ENCODE measurements around the gene HSH2D.
"Not testable (repeated sequence)": the region's sequence is repeated elsewhere in the genome, so short reads cannot be mapped to it uniquely, and the experiment has no call there.

HSH2D gene

DNA sequence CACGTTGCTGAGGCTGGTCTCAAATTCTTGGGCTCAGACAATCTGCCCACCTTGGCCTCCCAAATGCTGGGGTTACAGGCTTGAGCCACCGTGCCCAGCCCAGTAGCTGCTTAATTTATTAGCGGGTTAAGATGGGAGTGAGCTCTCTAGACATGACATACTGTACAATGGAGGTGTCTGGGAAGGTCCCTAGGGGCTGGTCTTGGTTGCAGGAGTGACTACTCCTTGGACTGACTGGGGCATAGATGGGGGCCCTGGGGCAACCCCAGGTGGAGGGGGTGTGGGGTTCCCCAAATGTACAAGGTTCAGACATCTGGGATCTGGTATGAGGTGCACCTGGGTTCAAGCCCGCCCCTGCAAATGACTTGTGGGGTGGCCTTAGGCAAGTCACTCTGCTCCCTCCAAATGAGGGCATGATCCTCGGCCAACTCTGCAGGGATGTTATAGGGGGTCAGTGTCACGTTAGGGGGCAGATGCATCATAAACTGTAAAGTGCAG, 17.0 kb downstream of the HSH2D start:
- Histone ChIP-seq H3K9ac (ENCODE audit: low read length) (no peak overlapping the region), H3K27me3 (ENCODE audit: control insufficient read depth in 1 of 2, insufficient read depth in 2 of 2, low read length in 2 of 2) (no peaks in the 10 kb centered on the region), H3K36me3 (ENCODE audit: insufficient read depth, low read length) (no peaks in the 10 kb centered on the region), H3K9me3 (ENCODE audit: low read length) (no peaks in the 10 kb centered on the region), H3K27ac (ENCODE audit: low read depth, low read length) (no peak overlapping the region), H3K4me1 (ENCODE audit: insufficient read depth, low read length) (no peaks in the 10 kb centered on the region), H3K4me3 (ENCODE audit: low read depth in 1 of 2, low read length in 2 of 2) (no peak overlapping the region)

DNA sequence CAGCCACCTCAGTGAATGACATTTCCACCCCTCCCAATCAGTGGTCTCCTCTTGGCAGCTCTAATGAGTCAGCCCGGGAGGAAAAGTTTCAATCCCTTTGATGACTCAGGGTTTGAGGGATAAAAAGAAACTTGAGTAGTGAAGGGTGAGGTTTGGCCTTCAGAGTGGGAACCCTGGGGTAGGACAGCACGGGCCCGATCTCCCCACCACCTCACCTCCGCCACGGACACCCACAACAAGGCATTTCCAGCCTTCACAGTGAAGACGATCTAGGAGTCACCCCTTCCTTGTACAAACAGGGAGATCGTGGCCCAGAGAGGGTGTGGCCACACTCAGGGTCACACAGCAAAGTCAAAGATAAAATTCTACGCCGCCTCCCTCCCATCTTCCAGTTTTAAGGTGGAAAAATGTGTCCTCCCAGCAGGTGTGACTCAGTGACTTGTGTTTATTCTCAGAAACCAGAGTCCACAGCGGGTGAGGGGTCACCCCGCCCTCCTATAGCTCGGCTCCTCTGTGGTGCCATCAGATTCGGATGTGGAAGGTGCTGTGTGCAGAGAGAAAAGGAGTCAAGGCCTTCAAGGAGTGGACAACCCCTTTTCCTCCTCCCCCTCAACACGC, 17.6 kb downstream of the HSH2D start:
- H3K36me3 ChIP-seq (ENCODE audit: insufficient read depth, low read length): no peaks in the 10 kb centered on the region
- no peaks in the 10 kb centered on the region for H3K27me3 ChIP-seq (ENCODE audit: control insufficient read depth in 1 of 2, insufficient read depth in 2 of 2, low read length in 2 of 2)
- no peaks in the 10 kb centered on the region for H3K9me3 ChIP-seq (ENCODE audit: low read length)
- no peak overlapping the region for H3K4me3 ChIP-seq (ENCODE audit: low read depth in 1 of 2, low read length in 2 of 2)
- H3K9ac ChIP-seq (ENCODE audit: low read length): no peak overlapping the region
- no peak overlapping the region for H3K27ac ChIP-seq (ENCODE audit: low read depth, low read length)
- H3K4me1 ChIP-seq (ENCODE audit: insufficient read depth, low read length): no peaks in the 10 kb centered on the region

DNA sequence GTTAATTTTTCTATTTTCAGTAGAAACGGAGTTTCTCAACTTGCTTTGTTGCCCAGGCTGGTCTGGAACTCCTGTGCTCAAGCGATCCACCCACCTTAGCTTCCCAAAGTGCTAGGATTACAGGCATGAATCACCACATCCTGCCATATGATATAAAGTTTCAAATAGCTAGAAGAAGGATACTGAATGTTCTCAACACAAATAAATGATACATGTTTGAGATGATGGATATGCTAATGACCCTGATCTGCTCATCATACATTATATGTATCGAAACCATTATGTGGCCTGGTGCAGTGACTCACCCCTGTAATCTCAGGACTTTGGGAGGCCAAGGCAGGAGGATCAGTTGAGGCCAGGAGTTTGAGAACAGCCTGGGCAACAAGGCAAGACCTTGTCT, 18.4 kb downstream of the HSH2D start:
- H3K9ac ChIP-seq (ENCODE audit: low read length): no peak overlapping the region
- H3K36me3 ChIP-seq (ENCODE audit: insufficient read depth, low read length): no peaks in the 10 kb centered on the region

DNA sequence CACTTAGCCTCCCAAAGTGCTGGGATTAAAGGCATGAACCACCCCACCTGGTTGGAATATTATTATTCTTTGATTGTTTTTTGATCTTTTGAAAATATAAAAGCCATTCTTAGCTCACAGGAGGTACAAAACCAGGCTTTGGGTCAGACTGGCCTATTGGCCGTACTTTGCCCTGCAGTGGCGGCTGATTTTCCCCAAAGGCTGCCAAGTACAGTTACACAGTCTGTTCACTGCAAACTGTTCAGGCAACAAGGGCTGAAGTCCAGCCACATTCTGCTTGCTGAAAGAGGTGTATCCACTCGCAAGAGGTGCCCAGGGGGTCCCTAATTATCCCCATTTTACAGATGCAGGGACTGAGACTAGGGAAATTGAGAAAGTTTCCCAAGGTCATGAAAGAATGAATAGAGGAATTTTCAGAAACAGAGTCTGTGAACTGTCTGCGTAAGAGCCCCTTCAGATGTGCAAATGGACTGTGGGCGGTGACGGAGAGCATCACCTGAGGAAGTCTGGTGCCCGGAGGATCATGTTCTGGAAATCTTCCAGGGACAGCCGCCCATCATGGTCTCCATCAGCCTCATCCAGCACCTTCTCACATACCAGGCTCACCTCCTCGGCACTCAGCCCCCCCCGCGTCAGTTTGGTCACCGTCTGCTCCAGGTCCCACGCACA, 20.9 kb downstream of the HSH2D start:
- H3K27ac ChIP-seq (ENCODE audit: low read depth, low read length): no peak overlapping the region
- no peaks in the 10 kb centered on the region for H3K27me3 ChIP-seq (ENCODE audit: control insufficient read depth in 1 of 2, insufficient read depth in 2 of 2, low read length in 2 of 2)
- H3K4me1 ChIP-seq (ENCODE audit: insufficient read depth, low read length): no peaks in the 10 kb centered on the region
- no peaks in the 10 kb centered on the region for H3K36me3 ChIP-seq (ENCODE audit: insufficient read depth, low read length)
- no peak overlapping the region for H3K9ac ChIP-seq (ENCODE audit: low read length)
- no peaks in the 10 kb centered on the region for H3K9me3 ChIP-seq (ENCODE audit: low read length)
- H3K4me3 ChIP-seq (ENCODE audit: low read depth in 1 of 2, low read length in 2 of 2): no peak overlapping the region

More for the DNA sequence above, 18.4 kb downstream of the HSH2D start:
- no peaks in the 10 kb centered on the region for H3K27me3 ChIP-seq (ENCODE audit: control insufficient read depth in 1 of 2, insufficient read depth in 2 of 2, low read length in 2 of 2)
- no peak overlapping the region for H3K4me3 ChIP-seq (ENCODE audit: low read depth in 1 of 2, low read length in 2 of 2)
- no peaks in the 10 kb centered on the region for H3K4me1 ChIP-seq (ENCODE audit: insufficient read depth, low read length)
- no peaks in the 10 kb centered on the region for H3K9me3 ChIP-seq (ENCODE audit: low read length)
- H3K27ac ChIP-seq (ENCODE audit: low read depth, low read length): no peak overlapping the region

DNA sequence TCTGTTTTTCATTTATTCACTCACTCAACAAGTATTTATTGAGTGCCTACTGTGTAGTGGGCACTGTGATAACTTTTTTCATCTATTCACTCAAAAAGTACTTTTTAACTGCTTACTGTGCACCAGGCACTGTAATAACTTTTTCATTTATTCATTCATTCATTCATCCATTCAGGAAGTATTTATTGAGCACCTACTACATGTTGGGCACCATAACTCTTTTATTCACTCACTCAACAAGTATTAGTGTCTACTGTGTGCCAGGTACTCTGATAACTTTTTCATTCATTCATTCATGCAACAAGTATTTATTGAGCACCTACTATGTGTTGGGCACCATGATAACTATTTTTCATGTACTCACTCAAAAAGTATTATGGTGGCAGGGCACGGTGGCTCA, 22.9 kb downstream of the HSH2D start:
- H3K27me3 ChIP-seq (ENCODE audit: control insufficient read depth in 1 of 2, insufficient read depth in 2 of 2, low read length in 2 of 2): no peaks in the 10 kb centered on the region

DNA sequence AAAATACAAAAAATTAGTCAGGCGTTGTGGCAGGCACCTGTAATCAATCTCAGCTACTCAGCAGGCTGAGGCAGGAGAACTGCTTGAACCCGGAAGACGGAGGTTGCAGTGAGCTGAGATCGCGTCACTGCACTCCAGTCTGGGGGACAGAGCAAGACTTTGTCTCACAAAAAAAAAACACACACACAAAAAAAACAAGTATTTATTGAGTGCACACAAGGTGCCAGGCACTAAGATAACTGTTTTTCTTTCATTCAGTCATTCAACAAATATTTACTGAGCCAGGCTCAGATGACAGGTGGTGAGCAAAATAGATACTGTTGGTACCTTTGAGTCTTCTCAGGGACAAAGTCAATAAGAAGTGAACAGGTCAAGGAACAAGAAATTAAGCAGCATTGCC, 23.6 kb downstream of the HSH2D start:
- H3K4me3 ChIP-seq (ENCODE audit: low read depth in 1 of 2, low read length in 2 of 2): no peak overlapping the region
- H3K9ac ChIP-seq (ENCODE audit: low read length): no peak overlapping the region
- H3K27ac ChIP-seq (ENCODE audit: low read depth, low read length): no peak overlapping the region
- no peaks in the 10 kb centered on the region for H3K4me1 ChIP-seq (ENCODE audit: insufficient read depth, low read length)
- H3K9me3 ChIP-seq (ENCODE audit: low read length): no peaks in the 10 kb centered on the region
- H3K27me3 ChIP-seq (ENCODE audit: control insufficient read depth in 1 of 2, insufficient read depth in 2 of 2, low read length in 2 of 2): no peaks in the 10 kb centered on the region
- H3K36me3 ChIP-seq (ENCODE audit: insufficient read depth, low read length): no peaks in the 10 kb centered on the region

More for the DNA sequence above, 22.9 kb downstream of the HSH2D start:
- Histone ChIP-seq H3K9me3 (ENCODE audit: low read length) (no peaks in the 10 kb centered on the region), H3K36me3 (ENCODE audit: insufficient read depth, low read length) (no peaks in the 10 kb centered on the region), H3K4me3 (ENCODE audit: low read depth in 1 of 2, low read length in 2 of 2) (no peak overlapping the region), H3K4me1 (ENCODE audit: insufficient read depth, low read length) (no peaks in the 10 kb centered on the region), H3K27ac (ENCODE audit: low read depth, low read length) (no peak overlapping the region), H3K9ac (ENCODE audit: low read length) (no peak overlapping the region)

DNA sequence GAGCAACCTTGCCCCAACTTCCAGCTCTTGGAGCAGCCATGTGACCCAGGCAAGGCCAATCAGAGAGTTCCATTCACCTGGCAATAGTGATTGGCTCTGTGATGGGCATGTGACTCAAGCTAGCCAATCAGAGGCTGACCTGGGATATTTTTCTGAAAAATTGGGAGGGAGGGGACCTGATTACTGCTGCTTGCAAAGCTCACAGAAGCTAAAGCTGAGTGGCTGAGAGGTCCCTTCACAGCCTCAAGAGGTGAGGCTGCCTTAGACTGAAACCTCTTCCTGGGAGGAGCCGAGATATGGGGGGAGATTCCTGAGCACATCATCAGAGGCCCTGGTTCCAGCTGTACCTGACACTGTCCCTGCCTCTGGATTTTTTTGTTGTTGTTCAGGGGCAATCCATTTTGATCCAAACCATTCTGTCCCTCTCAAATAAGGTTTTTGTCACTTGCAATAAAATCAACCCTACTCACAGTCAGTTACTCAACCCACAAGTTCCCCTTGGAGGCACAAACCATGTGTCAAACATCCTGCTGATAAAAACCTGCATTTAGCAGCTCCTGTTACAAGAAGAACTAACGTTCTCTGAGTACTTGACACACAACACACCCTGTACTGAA, 25.1 kb downstream of the HSH2D start:
- no peak overlapping the region for H3K4me3 ChIP-seq (ENCODE audit: low read depth in 1 of 2, low read length in 2 of 2)
- no peak overlapping the region for H3K9ac ChIP-seq (ENCODE audit: low read length)
- H3K27ac ChIP-seq (ENCODE audit: low read depth, low read length): no peak overlapping the region
- no peaks in the 10 kb centered on the region for H3K27me3 ChIP-seq (ENCODE audit: control insufficient read depth in 1 of 2, insufficient read depth in 2 of 2, low read length in 2 of 2)
- H3K4me1 ChIP-seq (ENCODE audit: insufficient read depth, low read length): no peaks in the 10 kb centered on the region
- H3K9me3 ChIP-seq (ENCODE audit: low read length): no peaks in the 10 kb centered on the region
- H3K36me3 ChIP-seq (ENCODE audit: insufficient read depth, low read length): no peaks in the 10 kb centered on the region

DNA sequence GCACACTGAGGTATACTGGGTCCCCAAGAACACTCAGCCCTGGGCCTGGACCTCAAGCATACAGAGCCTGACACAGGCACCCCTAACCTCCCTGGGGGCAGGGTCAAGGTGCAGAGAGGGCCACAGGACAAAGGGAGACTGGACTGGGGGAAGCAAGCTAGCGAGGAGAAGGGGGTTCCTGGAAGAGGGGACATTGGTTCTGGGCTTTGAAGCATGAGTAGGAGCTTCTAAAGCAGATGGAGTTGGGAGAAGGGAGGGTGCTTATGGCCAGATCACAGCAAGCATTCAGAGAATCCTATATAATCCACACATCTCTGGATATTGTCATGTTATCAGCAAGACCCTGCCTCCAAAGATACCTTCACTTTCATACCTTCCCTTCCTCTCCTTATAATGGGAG, 26.6 kb downstream of the HSH2D start:
- no peaks in the 10 kb centered on the region for H3K9me3 ChIP-seq (ENCODE audit: low read length)
- no peak overlapping the region for H3K27ac ChIP-seq (ENCODE audit: low read depth, low read length)
- H3K27me3 ChIP-seq (ENCODE audit: control insufficient read depth in 1 of 2, insufficient read depth in 2 of 2, low read length in 2 of 2): no peaks in the 10 kb centered on the region
- H3K4me1 ChIP-seq (ENCODE audit: insufficient read depth, low read length): no peaks in the 10 kb centered on the region
- no peaks in the 10 kb centered on the region for H3K36me3 ChIP-seq (ENCODE audit: insufficient read depth, low read length)
- no peak overlapping the region for H3K4me3 ChIP-seq (ENCODE audit: low read depth in 1 of 2, low read length in 2 of 2)
- H3K9ac ChIP-seq (ENCODE audit: low read length): no peak overlapping the region

DNA sequence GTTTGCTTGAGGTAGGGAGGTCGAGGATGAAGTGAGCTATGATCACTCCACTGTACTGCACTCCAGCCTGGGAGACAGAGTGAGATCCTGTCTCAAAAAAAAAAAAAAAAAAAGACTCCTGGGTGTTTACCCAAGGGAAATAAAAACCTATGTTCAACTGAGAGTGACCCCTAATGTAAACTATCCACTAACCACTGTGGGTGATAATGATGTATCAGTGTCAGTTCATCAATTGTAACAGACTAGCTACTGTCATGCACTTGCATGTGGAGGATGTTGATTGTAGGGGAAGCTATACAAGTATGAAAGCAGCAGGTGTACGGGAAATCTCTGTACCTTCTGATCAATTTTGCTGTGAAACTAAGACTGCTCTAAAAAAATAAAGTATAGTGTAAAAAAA, 32.5 kb downstream of the HSH2D start:
- Histone ChIP-seq H3K27ac (ENCODE audit: low read depth, low read length) (no peak overlapping the region), H3K9ac (ENCODE audit: low read length) (no peak overlapping the region), H3K27me3 (ENCODE audit: control insufficient read depth in 1 of 2, insufficient read depth in 2 of 2, low read length in 2 of 2) (no peaks in the 10 kb centered on the region), H3K4me1 (ENCODE audit: insufficient read depth, low read length) (no peaks in the 10 kb centered on the region), H3K9me3 (ENCODE audit: low read length) (no peaks in the 10 kb centered on the region), H3K36me3 (ENCODE audit: insufficient read depth, low read length) (no peaks in the 10 kb centered on the region), H3K4me3 (ENCODE audit: low read depth in 1 of 2, low read length in 2 of 2) (no peak overlapping the region)

DNA sequence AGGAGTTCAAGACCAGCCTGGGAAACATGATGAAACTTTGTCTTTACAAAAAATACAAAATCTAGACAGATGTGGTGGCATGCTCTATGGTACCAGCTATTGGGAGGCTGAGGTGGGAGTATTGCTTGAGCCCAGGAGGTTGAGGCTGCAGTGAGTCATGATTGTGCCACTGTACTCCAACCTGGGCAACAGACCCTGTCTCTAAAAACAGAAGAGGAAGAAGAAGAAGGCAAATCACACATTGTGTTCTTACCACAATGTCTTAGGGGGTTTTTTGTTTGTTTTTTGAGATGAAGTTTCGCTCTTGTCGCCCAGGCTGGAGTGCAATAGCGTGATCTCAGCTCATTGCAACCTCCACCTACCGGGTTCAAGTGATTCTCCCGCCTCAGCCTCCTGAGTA, 35.4 kb downstream of the HSH2D start:
- H3K27ac ChIP-seq (ENCODE audit: low read depth, low read length); H3K4me3 ChIP-seq (ENCODE audit: low read depth in 1 of 2, low read length in 2 of 2); H3K36me3 ChIP-seq (ENCODE audit: insufficient read depth, low read length); H3K27me3 ChIP-seq (ENCODE audit: control insufficient read depth in 1 of 2, insufficient read depth in 2 of 2, low read length in 2 of 2); H3K9ac ChIP-seq (ENCODE audit: low read length); H3K4me1 ChIP-seq (ENCODE audit: insufficient read depth, low read length); H3K9me3 ChIP-seq (ENCODE audit: low read length): not testable (repeated sequence)

DNA sequence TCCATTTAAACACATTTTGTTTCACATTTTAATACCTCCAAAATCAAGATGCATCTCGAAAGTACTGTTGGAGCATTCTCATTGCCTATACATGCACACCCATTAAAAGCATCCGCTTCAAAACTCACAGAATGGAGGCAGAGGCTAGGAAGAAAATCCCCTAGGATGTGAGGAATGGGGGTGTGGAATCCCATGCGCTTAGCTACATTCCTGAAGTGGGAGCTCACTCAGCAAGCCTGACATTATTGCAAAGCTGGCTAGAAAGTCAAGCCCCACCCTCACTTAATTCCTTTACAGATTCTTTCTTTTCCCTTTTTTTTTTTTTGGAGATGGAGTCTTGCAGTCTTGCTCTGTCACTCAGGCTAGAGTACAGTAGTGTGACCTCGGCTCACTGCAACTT, 37.1 kb downstream of the HSH2D start:
- no peaks in the 10 kb centered on the region for H3K9me3 ChIP-seq (ENCODE audit: low read length)
- H3K27ac ChIP-seq (ENCODE audit: low read depth, low read length): no peak overlapping the region
- no peak overlapping the region for H3K4me3 ChIP-seq (ENCODE audit: low read depth in 1 of 2, low read length in 2 of 2)
- H3K36me3 ChIP-seq (ENCODE audit: insufficient read depth, low read length): no peaks in the 10 kb centered on the region
- H3K9ac ChIP-seq (ENCODE audit: low read length): no peak overlapping the region
- no peaks in the 10 kb centered on the region for H3K27me3 ChIP-seq (ENCODE audit: control insufficient read depth in 1 of 2, insufficient read depth in 2 of 2, low read length in 2 of 2)
- no peaks in the 10 kb centered on the region for H3K4me1 ChIP-seq (ENCODE audit: insufficient read depth, low read length)

Data from muscle layer of colon (tissue), 2 donors.